Measurements from ENCODE around the gene GNAT1. TPM values are rescaled to one million over a fixed set of nuclear protein-coding genes. Genes with fewer than 3 reads are reported as not detected.

GNAT1 gene
- polyA plus RNA-seq, 1 experiment: not detected

DNA sequence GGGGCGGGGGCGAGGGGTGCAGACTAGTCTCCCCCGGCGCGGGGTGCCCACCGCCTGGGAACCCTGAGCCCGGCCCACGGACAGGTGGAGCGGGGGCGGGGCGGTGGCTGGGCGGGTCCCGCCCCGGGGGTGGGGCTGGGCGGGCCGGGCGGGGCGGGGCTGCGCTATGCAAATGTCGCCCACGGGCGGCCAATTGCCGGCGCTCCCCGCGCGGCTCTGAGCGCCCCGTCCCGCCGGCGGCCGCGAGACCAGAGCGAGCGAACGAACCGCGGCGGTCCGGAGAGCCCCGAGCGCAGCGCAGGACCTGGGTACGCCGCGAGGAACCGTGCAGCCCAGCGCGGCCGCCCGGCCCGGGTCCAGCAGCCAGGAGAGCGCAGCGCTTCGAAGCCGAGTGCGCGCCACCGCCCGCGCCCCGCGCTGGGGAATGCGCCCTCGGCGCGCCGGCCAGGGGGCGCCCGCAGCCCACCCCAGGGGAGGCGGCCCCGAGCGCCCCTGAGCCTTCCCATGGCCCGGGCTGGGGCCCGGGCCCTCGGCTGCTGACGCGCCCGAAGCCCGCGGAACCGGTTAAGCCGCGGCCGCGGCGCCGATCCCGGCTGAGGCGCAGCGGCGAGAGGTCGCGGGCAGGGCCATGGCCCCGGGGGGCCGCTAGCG is 36.4 kb upstream of the GNAT1 start, which contains the start of gene SEMA3F:
SEMA3F (plus strand) TSS at position 485 of the 651 bp plus-strand sequence. CDS start 4,299 bp downstream, outside the sequence.
- Histone ChIP-seq H3K27me3 (ENCODE audit: control insufficient read depth, insufficient read depth, low read length) (peaks cover 4% of the 10 kb centered on the region; the same call in 1 of the 2 replicates), H3K36me3 (ENCODE audit: control insufficient read depth, insufficient read depth, low read length) (no peaks in the 10 kb centered on the region), H3K4me3 (ENCODE audit: low read depth, low read length) (peak within 1 kb of the TSS; percentile 43)
- POLR2A ChIA-PET: no interaction called here
- CTCF ChIA-PET: interaction anchor here (1.3 to 3.4 kb wide), 3 partner anchors 31 to 71 kb away, joined by 3 to 13 read pairs (median 4); no protein-coding TSS in a partner anchor
- TF ChIP-seq, protein P1, sequence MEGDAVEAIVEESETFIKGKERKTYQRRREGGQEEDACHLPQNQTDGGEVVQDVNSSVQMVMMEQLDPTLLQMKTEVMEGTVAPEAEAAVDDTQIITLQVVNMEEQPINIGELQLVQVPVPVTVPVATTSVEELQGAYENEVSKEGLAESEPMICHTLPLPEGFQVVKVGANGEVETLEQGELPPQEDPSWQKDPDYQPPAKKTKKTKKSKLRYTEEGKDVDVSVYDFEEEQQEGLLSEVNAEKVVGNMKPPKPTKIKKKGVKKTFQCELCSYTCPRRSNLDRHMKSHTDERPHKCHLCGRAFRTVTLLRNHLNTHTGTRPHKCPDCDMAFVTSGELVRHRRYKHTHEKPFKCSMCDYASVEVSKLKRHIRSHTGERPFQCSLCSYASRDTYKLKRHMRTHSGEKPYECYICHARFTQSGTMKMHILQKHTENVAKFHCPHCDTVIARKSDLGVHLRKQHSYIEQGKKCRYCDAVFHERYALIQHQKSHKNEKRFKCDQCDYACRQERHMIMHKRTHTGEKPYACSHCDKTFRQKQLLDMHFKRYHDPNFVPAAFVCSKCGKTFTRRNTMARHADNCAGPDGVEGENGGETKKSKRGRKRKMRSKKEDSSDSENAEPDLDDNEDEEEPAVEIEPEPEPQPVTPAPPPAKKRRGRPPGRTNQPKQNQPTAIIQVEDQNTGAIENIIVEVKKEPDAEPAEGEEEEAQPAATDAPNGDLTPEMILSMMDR (IDR thresholded peaks at IDR 0.05; ENCODE audit: insufficient read depth, low read depth, low read length): no peak
- DNase-seq (ENCODE audit: low read depth): no peak

DNA sequence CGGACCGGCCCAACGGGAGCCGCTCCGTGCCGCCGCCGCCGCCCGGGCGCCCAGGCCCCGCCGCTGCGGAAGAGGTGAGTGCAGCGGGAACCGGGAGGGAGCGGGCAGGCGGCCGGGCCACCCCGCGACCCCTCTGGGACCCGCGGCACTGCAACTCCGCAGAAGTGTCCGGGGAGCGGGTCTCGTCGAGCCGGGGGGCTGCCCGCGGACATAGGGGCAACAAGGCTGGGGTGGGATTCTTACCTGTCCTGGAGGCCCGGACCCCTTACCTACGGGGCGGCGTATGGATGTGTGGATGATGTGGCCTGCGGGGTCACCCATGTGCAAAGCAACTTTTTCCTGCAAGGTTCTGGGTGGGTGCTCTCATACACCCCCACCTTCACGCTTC is 35.9 kb upstream of the GNAT1 start:
- no peak for DNase-seq (ENCODE audit: low read depth)
- CTCF ChIA-PET: interaction anchor here (1.1 to 3.6 kb wide), 6 partner anchors 17 to 71 kb away, joined by 3 to 24 read pairs (median 8); no protein-coding TSS in a partner anchor
- peak overlapping the region; percentile 42 for H3K4me3 ChIP-seq (ENCODE audit: low read depth, low read length)
- no peaks in the 10 kb centered on the region for H3K36me3 ChIP-seq (ENCODE audit: control insufficient read depth, insufficient read depth, low read length)
- H3K27me3 ChIP-seq (ENCODE audit: control insufficient read depth, insufficient read depth, low read length): peaks cover 4% of the 10 kb centered on the region; the same call in 1 of the 2 replicates
- POLR2A ChIA-PET: no interaction called here
- TF ChIP-seq, protein P1 (IDR thresholded peaks at IDR 0.05; ENCODE audit: insufficient read depth, low read depth, low read length): no peak

DNA sequence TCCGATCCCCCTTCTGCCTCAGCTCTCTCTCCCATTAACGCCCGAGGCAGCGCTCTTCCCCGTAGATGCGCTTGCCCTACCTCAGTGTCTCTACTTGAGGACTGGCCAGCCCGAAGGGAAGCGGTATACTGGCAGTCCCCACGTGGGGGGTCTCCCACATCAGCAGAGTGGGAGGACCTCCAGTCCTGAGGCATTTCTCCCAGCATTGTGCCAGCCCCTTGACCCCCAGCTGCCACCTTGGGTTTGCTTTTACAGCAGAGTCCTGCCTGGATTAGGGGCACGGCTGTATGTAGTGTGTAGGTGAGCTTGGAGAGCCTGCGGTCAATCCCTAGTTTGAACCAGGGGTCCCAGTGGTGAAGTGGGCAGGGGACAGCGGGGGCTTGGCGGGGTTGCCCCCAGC is 35.5 kb upstream of the GNAT1 start:
- H3K4me3 ChIP-seq (ENCODE audit: low read depth, low read length): peak overlapping the region; percentile 42
- ChIA-PET POLR2A (no interaction called here), CTCF (interaction anchor here (1.0 to 3.6 kb wide), 10 partner anchors 8 to 70 kb away, joined by 3 to 24 read pairs (median 5); no protein-coding TSS in a partner anchor)
- peaks cover 4% of the 10 kb centered on the region; the same call in 1 of the 2 replicates for H3K27me3 ChIP-seq (ENCODE audit: control insufficient read depth, insufficient read depth, low read length)
- H3K36me3 ChIP-seq (ENCODE audit: control insufficient read depth, insufficient read depth, low read length): no peaks in the 10 kb centered on the region
- no peak for DNase-seq (ENCODE audit: low read depth)
- TF ChIP-seq, protein P1 (IDR thresholded peaks at IDR 0.05; ENCODE audit: insufficient read depth, low read depth, low read length): no peak

DNA sequence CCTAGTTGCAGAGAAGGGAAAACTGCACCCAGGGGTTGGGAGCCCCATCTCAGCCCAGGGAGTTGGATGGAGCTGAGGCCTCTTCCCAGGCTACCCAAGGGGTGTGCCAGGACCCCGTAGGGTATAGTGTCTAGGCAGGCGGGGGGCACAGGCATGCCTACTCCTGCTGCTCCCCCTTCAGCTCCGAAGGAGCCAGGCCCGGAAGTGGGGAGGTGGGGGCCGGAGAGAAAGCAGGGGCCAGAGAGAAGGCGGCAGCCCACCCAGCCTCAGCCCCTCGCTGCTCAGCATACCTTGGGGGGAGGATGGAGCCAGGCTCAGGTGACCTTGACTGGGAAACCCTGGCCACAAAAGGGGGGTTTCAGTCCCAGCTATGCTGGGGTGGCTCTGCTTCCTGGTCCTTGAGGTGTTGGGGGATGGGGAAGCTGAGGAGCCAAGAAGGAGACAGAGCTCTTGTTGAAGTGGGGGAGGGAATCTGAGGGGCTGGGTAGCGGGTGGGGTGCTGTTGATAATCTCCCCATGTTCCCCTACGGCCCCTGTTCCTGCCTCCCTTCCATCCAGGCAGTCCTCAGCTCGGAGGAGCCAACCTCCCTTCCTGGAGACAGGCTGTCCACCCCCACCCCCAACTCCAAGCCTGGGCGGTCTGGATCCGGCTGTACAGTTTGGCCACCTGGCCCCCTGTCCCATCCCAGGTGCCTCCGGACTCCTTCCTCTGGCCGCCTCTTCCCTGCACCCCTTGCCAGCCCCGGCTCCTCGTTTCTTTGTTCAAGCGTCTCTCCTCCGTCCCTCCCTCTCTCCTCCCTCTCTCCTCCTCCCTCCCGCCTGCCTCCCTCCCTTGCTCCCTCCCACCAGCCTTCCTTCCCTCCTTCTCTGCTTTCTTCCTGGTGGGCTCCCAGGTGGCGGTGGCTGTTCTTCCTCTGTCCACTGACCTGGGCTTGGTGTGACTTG is 34.6 kb upstream of the GNAT1 start:
- ChIA-PET CTCF (interaction anchor here (0.6 to 3.6 kb wide), 13 partner anchors 9 to 318 kb away, joined by 3 to 24 read pairs (median 4); no protein-coding TSS in a partner anchor), POLR2A (interaction anchor here (0.5 kb wide), 1 partner anchor 58 kb away, joined by 8 read pairs; no protein-coding TSS in a partner anchor)
- peak overlapping the region; percentile 43 for H3K4me3 ChIP-seq (ENCODE audit: low read depth, low read length)
- DNase-seq (ENCODE audit: low read depth): no peak
- H3K27me3 ChIP-seq (ENCODE audit: control insufficient read depth, insufficient read depth, low read length): peaks cover 4% of the 10 kb centered on the region; the same call in 1 of the 2 replicates
- H3K36me3 ChIP-seq (ENCODE audit: control insufficient read depth, insufficient read depth, low read length): no peaks in the 10 kb centered on the region; the same call in 1 of the 2 replicates
- TF ChIP-seq, protein P1 (IDR thresholded peaks at IDR 0.05; ENCODE audit: insufficient read depth, low read depth, low read length): no peak

Measured in BJ (cell line).